Effector memory CD8-positive, alpha-beta T cell (primary cell): Measurements from ENCODE around the gene ZNF260.
"Not testable (repeated sequence)": the region's sequence is repeated elsewhere in the genome, so short reads cannot be mapped to it uniquely, and the experiment has no call there.

Experiments
- ATAC-seq: fragments of 150-1000 bp; cut with Tn5 transposase; replicated peaks from 2 replicates; pipeline ENCODE4 v1.10.0; 2021; ENCODE audit warnings: mild to moderate bottlenecking, moderate library complexity
- DNase-seq, 3 experiments: peaks; one replicate each; pipeline ENCODE4 v3.0.0; 2021
- H3K27ac Mint-ChIP-seq, 2 donors: one replicate each; pipeline ENCODE4 v1.8.0; 2022; ENCODE audit warnings: mild to moderate bottlenecking in 2 of 2, mixed read lengths in 2 of 2, moderate library complexity in 2 of 2
- H3K27me3 Mint-ChIP-seq, 2 donors: one replicate each; pipeline ENCODE4 v1.8.0; 2022; ENCODE audit warnings: mixed read lengths in 2 of 2
- H3K36me3 Mint-ChIP-seq: one replicate; pipeline ENCODE4 v1.8.0; 2022; ENCODE audit warnings: mild to moderate bottlenecking, moderate library complexity, mixed read lengths; ENCODE audit not compliant: insufficient read depth
- H3K4me1 Mint-ChIP-seq, 2 donors: one replicate each; pipeline ENCODE4 v1.8.0; 2022; ENCODE audit warnings: low read depth in 2 of 2, mixed read lengths in 2 of 2
- H3K4me3 Mint-ChIP-seq, 2 donors: one replicate each; pipeline ENCODE4 v1.8.0; 2022; ENCODE audit warnings: mild to moderate bottlenecking in 2 of 2, mixed read lengths in 2 of 2, moderate library complexity in 2 of 2
- H3K9me3 Mint-ChIP-seq, 2 donors: one replicate each; pipeline ENCODE4 v1.8.0; 2022; ENCODE audit warnings: mixed read lengths in 2 of 2

Gene ZNF260

GRCh38 chr19:36526581-36526980 is 1.5 kb downstream of the ZNF260 start:
- peaks cover 22 to 26% of the 10 kb centered on the region in 2 donors for H3K4me1 Mint-ChIP-seq
- peak overlapping the region in 1 of 2 donors; percentile 91 for H3K27ac Mint-ChIP-seq
- DNase-seq (no peak), ATAC-seq (no peak)
- peaks cover 22% of the 10 kb centered on the region for H3K36me3 Mint-ChIP-seq
- peaks cover 2 to 7% of the 10 kb centered on the region in 2 donors for H3K9me3 Mint-ChIP-seq
- H3K27me3 Mint-ChIP-seq: no peaks in the 10 kb centered on the region
- peak overlapping the region; percentile 92 to 99 for H3K4me3 Mint-ChIP-seq

DNA sequence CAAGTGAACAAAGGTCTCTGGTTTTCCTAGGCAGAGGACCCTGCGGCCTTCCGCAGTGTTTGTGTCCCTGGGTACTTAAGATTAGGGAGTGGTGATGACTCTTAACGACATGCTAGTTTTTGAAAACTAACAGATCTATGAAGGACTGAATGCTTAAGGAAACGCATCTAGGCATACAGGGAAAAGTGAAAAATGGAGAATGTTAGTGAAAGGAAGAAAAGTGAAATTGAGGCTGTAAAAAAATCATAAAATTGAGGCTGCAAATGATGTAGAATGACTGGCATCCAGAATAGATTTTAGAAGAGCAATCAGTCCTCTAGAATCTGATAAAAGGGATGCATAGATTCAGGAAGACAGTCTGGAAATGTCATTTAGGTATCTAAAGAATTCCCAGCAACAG is 3.5 kb downstream of the ZNF260 start:
- Mint-ChIP-seq H3K9me3 (peaks cover 2 to 7% of the 10 kb centered on the region in 2 donors), H3K4me1 (peaks cover 22 to 26% of the 10 kb centered on the region in 2 donors), H3K36me3 (peaks cover 37% of the 10 kb centered on the region), H3K4me3 (no peak overlapping the region), H3K27me3 (no peaks in the 10 kb centered on the region), H3K27ac (no peak overlapping the region)
- ATAC-seq (no peak), DNase-seq (no peak)

DNA sequence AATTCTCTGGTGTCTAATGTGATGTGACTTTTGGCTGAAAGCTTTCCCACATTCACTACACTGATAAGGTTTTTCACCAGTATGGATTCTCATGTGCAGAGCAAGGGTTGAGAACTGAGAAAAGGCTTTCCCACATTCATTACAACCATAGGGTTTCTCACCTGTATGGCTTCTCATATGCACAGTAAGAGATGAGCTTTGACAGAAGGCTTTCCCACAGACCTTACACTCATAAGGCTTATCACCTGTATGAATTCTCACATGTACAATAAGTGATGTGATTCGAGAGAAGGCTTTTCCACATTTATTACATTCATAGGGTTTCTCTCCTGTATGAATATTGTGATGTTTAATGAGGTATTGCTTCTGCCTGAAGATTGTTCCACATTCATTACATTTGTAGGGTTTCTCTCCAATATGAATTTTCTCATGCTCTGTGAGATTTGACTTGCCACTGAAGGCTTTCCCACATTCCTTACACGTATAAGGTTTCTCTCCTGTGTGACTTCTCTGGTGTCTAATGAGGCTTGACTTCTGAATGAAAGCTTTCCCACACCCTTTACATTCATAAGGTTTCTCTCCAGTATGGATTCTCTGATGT is 14.0 kb downstream of the ZNF260 start:
- no peak overlapping the region for H3K27ac Mint-ChIP-seq
- peaks cover 25% of the 10 kb centered on the region for H3K36me3 Mint-ChIP-seq
- H3K9me3 Mint-ChIP-seq: peaks cover 6 to 11% of the 10 kb centered on the region in 2 donors
- no peak for ATAC-seq
- no peak overlapping the region for H3K4me3 Mint-ChIP-seq
- no peaks in the 10 kb centered on the region for H3K4me1 Mint-ChIP-seq
- H3K27me3 Mint-ChIP-seq: no peaks in the 10 kb centered on the region
- DNase-seq: no peak

GRCh38 chr19:36508325-36508724 is 19.7 kb downstream of the ZNF260 start:
- H3K27ac Mint-ChIP-seq: no peak overlapping the region
- no peak overlapping the region for H3K4me3 Mint-ChIP-seq
- DNase-seq (no peak), ATAC-seq (no peak)
- peaks cover 0 to 2% of the 10 kb centered on the region in 2 donors for H3K9me3 Mint-ChIP-seq
- H3K27me3 Mint-ChIP-seq: no peaks in the 10 kb centered on the region
- no peaks in the 10 kb centered on the region for H3K36me3 Mint-ChIP-seq
- no peaks in the 10 kb centered on the region for H3K4me1 Mint-ChIP-seq

GRCh38 chr19:36501973-36502372 is 26.1 kb downstream of the ZNF260 start:
- H3K27me3 Mint-ChIP-seq: no peaks in the 10 kb centered on the region
- ATAC-seq: no peak
- H3K4me1 Mint-ChIP-seq: no peaks in the 10 kb centered on the region
- H3K4me3 Mint-ChIP-seq: no peak overlapping the region
- H3K9me3 Mint-ChIP-seq: peaks cover 7 to 8% of the 10 kb centered on the region in 2 donors
- DNase-seq: no peak
- H3K36me3 Mint-ChIP-seq: no peaks in the 10 kb centered on the region
- no peak overlapping the region for H3K27ac Mint-ChIP-seq

DNA sequence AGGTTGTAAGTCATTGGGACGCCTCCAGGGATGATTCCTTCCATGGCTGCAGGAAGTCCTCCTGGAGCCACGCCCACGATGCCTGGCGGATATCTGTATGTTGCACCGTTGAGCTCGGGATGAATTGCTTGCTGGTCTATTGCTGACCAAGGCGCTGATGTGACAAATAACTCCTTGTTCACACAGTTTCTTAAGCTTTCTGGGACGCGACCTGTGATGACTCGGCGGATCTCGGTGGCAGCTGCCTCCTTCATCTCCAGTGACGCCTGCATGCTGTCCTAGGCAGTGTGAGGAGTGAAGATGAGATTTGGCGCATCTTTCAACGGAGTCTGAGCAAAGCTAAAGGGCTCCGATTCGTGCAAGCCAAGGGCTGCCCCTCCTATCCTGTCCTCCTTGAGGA is 31.1 kb downstream of the ZNF260 start:
- DNase-seq (no peak), ATAC-seq (no peak)
- Mint-ChIP-seq H3K36me3 (no peaks in the 10 kb centered on the region), H3K27ac (no peak overlapping the region), H3K4me3 (no peak overlapping the region), H3K9me3 (peaks cover 8 to 12% of the 10 kb centered on the region in 2 donors), H3K27me3 (no peaks in the 10 kb centered on the region), H3K4me1 (no peaks in the 10 kb centered on the region)

DNA sequence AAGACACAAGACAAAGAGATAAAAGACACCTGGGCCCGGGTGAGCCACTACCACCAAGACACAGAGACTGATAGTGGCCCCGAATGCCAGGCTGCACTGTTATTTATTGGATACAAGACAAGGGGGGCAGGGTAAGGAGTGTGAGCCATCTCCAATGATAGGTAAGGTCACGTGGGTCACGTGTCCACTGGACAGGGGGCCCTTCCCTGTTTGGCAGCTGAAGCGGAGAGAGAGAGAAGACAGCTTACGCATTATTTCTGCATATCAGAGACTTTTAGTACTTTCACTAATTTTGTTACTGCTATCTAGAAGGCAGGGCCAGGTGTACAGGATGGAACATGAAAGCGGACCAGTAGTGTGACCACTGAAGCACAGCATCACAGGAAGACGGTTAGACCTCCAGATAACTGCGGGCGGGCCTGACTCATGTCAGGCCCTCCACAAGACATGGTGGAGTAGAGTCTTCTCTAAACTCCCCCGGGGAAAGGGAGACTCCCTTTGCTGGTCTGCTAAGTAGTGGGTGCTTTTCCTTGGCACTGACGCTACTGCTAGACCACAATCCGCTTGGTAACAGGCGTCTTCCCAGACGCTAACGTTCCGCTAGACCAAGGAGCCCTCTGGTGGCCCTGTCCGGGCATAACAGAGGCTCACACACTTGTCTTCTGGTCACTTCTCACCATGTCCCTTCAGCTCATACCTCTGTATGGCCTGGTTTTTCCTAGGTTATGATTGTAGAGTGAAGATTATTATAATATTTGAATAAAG is 35.2 kb downstream of the ZNF260 start:
- not testable (repeated sequence) for H3K9me3 Mint-ChIP-seq, H3K4me3 Mint-ChIP-seq, H3K27ac Mint-ChIP-seq, ATAC-seq, H3K27me3 Mint-ChIP-seq, DNase-seq
- H3K4me1 Mint-ChIP-seq: peaks cover 21 to 22% of the 10 kb centered on the region in 2 donors
- H3K36me3 Mint-ChIP-seq: peaks cover 14% of the 10 kb centered on the region

- Mint-ChIP-seq H3K27ac (peak overlapping the region in 1 of 2 donors; percentile 97), H3K4me3 (peak overlapping the region in 1 of 2 donors; percentile 91), H3K36me3 (peaks cover 14% of the 10 kb centered on the region), H3K4me1 (peaks cover 27 to 33% of the 10 kb centered on the region in 2 donors)
- not testable (repeated sequence) for H3K27me3 Mint-ChIP-seq, H3K9me3 Mint-ChIP-seq, DNase-seq, ATAC-seq
These were observed 37.2 kb downstream of the ZNF260 start for GRCh38 chr19:36490846-36491245.

DNA sequence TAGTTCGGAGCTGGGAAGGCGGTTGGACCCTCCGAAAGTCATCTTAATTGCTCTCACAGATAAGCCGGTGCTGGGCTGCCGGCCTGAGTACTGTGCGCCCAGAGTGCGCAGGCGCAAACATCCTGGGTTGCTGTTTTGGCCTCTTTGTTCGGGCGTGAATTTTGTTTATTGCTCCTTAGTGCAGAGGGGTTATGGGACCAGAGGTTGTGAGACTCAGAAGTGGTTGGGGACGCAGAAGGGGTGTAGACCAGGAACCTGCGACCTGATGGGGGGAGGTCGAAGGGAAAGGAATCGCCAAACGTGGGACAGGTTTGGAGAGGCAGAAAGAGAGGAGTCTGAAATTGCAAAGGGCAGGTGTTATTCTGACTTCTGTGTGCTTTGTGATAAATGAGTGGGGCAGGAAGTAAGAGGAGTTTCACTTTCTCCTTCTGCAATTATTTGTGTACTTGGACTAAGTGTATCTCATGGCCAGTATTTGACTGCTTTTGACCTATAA is 38.1 kb downstream of the ZNF260 start:
- Mint-ChIP-seq H3K36me3 (peaks cover 14% of the 10 kb centered on the region), H3K27me3 (no peaks in the 10 kb centered on the region), H3K9me3 (peaks cover 0 to 7% of the 10 kb centered on the region in 2 donors), H3K27ac (peak overlapping the region; percentile 97 to 100), H3K4me3 (peak overlapping the region; percentile 91 to 99), H3K4me1 (peaks cover 27 to 35% of the 10 kb centered on the region in 2 donors)
- ATAC-seq (peak; percentile 52), DNase-seq (peak in 2 of 3 experiments; percentile 62 to 65)

GRCh38 chr19:36489118-36489919 is 38.8 kb downstream of the ZNF260 start, which contains the start of gene ZNF566:
Gene ZNF566 (minus strand): TSS chr19:36489561. CDS start chr19:36476557, 13,004 bp downstream.
- DNase-seq: peak; percentile 89 to 93 (median 92)
- Mint-ChIP-seq H3K9me3 (peaks cover 0 to 7% of the 10 kb centered on the region in 2 donors), H3K4me3 (peak within 1 kb of the TSS; percentile 91 to 99), H3K27ac (peak within 1 kb of the TSS; percentile 97 to 100), H3K36me3 (peaks cover 14% of the 10 kb centered on the region), H3K4me1 (peaks cover 27 to 35% of the 10 kb centered on the region in 2 donors), H3K27me3 (no peaks in the 10 kb centered on the region)
- ATAC-seq: peak; percentile 83

GRCh38 chr19:36488846-36489117 is 39.3 kb downstream of the ZNF260 start:
- DNase-seq: no peak
- Mint-ChIP-seq H3K4me1 (peaks cover 27 to 35% of the 10 kb centered on the region in 2 donors), H3K4me3 (peak overlapping the region; percentile 91 to 99), H3K27ac (peak overlapping the region; percentile 97 to 100), H3K36me3 (peaks cover 14% of the 10 kb centered on the region), H3K27me3 (no peaks in the 10 kb centered on the region), H3K9me3 (peaks cover 0 to 7% of the 10 kb centered on the region in 2 donors)
- ATAC-seq: peak; percentile 43

- peaks cover 0 to 7% of the 10 kb centered on the region in 2 donors for H3K9me3 Mint-ChIP-seq
- DNase-seq: no peak
- no peak for ATAC-seq
- peak overlapping the region; percentile 91 to 99 for H3K4me3 Mint-ChIP-seq
- H3K27me3 Mint-ChIP-seq: no peaks in the 10 kb centered on the region
- peaks cover 27 to 35% of the 10 kb centered on the region in 2 donors for H3K4me1 Mint-ChIP-seq
- peak overlapping the region; percentile 97 to 100 for H3K27ac Mint-ChIP-seq
- H3K36me3 Mint-ChIP-seq: peaks cover 14% of the 10 kb centered on the region
These were observed 39.8 kb downstream of the ZNF260 start for GRCh38 chr19:36488118-36488845.

DNA sequence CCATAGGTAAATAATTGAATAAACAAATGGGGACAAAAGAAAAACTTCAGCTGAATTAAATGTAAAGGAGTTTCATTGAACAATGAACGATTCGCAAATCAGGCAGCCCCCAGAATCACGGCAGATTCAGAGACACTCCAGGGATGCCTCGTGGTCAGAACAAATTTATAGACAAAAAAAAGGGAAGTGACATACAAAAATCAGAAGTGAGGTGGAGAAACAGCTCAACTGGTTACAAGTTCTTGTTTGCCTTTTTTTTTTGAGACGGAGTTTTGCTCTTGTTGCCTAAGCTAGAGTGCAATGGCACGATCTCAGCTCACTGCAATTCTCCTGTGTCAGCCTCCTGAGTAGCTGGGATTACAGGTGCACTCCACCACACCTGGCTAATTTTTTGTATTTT is 44.4 kb downstream of the ZNF260 start:
- Mint-ChIP-seq H3K9me3 (no peaks in the 10 kb centered on the region), H3K27me3 (no peaks in the 10 kb centered on the region), H3K36me3 (peaks cover under 1% of the 10 kb centered on the region), H3K4me3 (no peak overlapping the region), H3K4me1 (peaks cover 11 to 21% of the 10 kb centered on the region in 2 donors), H3K27ac (no peak overlapping the region)
- ATAC-seq (no peak), DNase-seq (no peak)
